ENCODE measurements around the gene NAPSA. TPM values are rescaled to one million over a fixed set of nuclear protein-coding genes. Genes with fewer than 3 reads are reported as not detected.

Gene NAPSA
- total RNA-seq, 1 donor from 2014 or later, result 2.4 TPM

GRCh38 chr19:50328224-50328872, 37.1 kb downstream of the NAPSA start:
- H3K27ac Mint-ChIP-seq, result no peak overlapping the region
- H3K36me3 Mint-ChIP-seq, result no peaks in the 10 kb centered on the region
- peaks cover 42% of the 10 kb centered on the region for H3K27me3 Mint-ChIP-seq (ENCODE audit: low read depth)
- TF ChIP-seq CTCF (IDR thresholded peaks at IDR 0.05; ENCODE audit: unreplicated experiment), result no peak
- no peaks in the 10 kb centered on the region for H3K9me3 Mint-ChIP-seq
- DNase-seq (ENCODE audit: low spot score in 2 of 2, unreplicated experiment in 2 of 2), result no peak
- peak overlapping the region; percentile 38 for H3K4me3 Mint-ChIP-seq
- H3K4me1 Mint-ChIP-seq, result peaks cover 56% of the 10 kb centered on the region

GRCh38 chr19:50327461-50328223, 37.8 kb downstream of the NAPSA start:
- Mint-ChIP-seq H3K9me3 (no peaks in the 10 kb centered on the region), H3K36me3 (no peaks in the 10 kb centered on the region), H3K27me3 (ENCODE audit: low read depth) (peaks cover 42% of the 10 kb centered on the region), H3K4me3 (peak overlapping the region; percentile 59), H3K27ac (no peak overlapping the region), H3K4me1 (peaks cover 55% of the 10 kb centered on the region)
- TF ChIP-seq CTCF (IDR thresholded peaks at IDR 0.05; ENCODE audit: unreplicated experiment), result no peak
- DNase-seq (ENCODE audit: low spot score in 2 of 2, unreplicated experiment in 2 of 2), result no peak

GRCh38 chr19:50327013-50327412, 38.4 kb downstream of the NAPSA start:
- Mint-ChIP-seq H3K36me3 (no peaks in the 10 kb centered on the region), H3K9me3 (no peaks in the 10 kb centered on the region), H3K27me3 (ENCODE audit: low read depth) (peaks cover 38% of the 10 kb centered on the region), H3K4me3 (peak overlapping the region; percentile 59), H3K27ac (no peak overlapping the region), H3K4me1 (peaks cover 49% of the 10 kb centered on the region)
- DNase-seq (ENCODE audit: low spot score in 2 of 2, unreplicated experiment in 2 of 2), result no peak
- TF ChIP-seq CTCF (IDR thresholded peaks at IDR 0.05; ENCODE audit: unreplicated experiment), result no peak

- no peaks in the 10 kb centered on the region for H3K9me3 Mint-ChIP-seq
- no peak for DNase-seq (ENCODE audit: low spot score in 2 of 2, unreplicated experiment in 2 of 2)
- no peak overlapping the region for H3K27ac Mint-ChIP-seq
- no peak for TF ChIP-seq CTCF (IDR thresholded peaks at IDR 0.05; ENCODE audit: unreplicated experiment)
- H3K4me1 Mint-ChIP-seq, result peaks cover 42% of the 10 kb centered on the region
- H3K36me3 Mint-ChIP-seq, result no peaks in the 10 kb centered on the region
- H3K4me3 Mint-ChIP-seq, result peak overlapping the region; percentile 59
- H3K27me3 Mint-ChIP-seq (ENCODE audit: low read depth), result peaks cover 32% of the 10 kb centered on the region
These were observed 39.3 kb downstream of the NAPSA start for GRCh38 chr19:50326101-50326664.

GRCh38 chr19:50325310-50326100, 39.9 kb downstream of the NAPSA start:
- Mint-ChIP-seq H3K4me3 (peak overlapping the region; percentile 59), H3K36me3 (peaks cover 5% of the 10 kb centered on the region), H3K27me3 (ENCODE audit: low read depth) (peaks cover 31% of the 10 kb centered on the region), H3K9me3 (no peaks in the 10 kb centered on the region), H3K27ac (no peak overlapping the region), H3K4me1 (peaks cover 41% of the 10 kb centered on the region)
- DNase-seq (ENCODE audit: low spot score in 2 of 2, unreplicated experiment in 2 of 2), result peak; percentile 85 to 92
- no peak for TF ChIP-seq CTCF (IDR thresholded peaks at IDR 0.05; ENCODE audit: unreplicated experiment)

Data from mesothelial cell of epicardium (in vitro differentiated cells).